Stimulated activated naive CD8-positive, alpha-beta T cell treated with anti-CD3 and anti-CD28 coated beads, Interleukin-15, amount 100 ng/mL, for 72 hours (primary cell): ENCODE data around the gene COG1.

Experiments used
- ATAC-seq: fragments of 150-1000 bp; cut with Tn5 transposase; 2 replicates; pipeline ENCODE4 v1.10.0; 2021; ENCODE audit warnings: mild to moderate bottlenecking, moderate library complexity
- DNase-seq, 2 donors: peaks; one replicate each; pipeline ENCODE4 v3.0.0; 2021 to 2022
- H3K27ac Mint-ChIP-seq, 2 donors: one replicate each; pipeline ENCODE4 v1.8.0; 2022; ENCODE audit warnings: mild to moderate bottlenecking in 2 of 2, mixed read lengths in 2 of 2, moderate library complexity in 2 of 2
- H3K27me3 Mint-ChIP-seq: one replicate; pipeline ENCODE4 v1.8.0; 2022; ENCODE audit warnings: mixed read lengths
- H3K4me1 Mint-ChIP-seq: one replicate; pipeline ENCODE4 v1.8.0; 2022; ENCODE audit warnings: mild to moderate bottlenecking, mixed read lengths
- H3K4me3 Mint-ChIP-seq, 2 donors: one replicate each; pipeline ENCODE4 v1.8.0; 2022; ENCODE audit warnings: mild to moderate bottlenecking in 2 of 2, mixed read lengths in 2 of 2, moderate library complexity in 1 of 2
- H3K9me3 Mint-ChIP-seq, 2 donors: one replicate each; pipeline ENCODE4 v1.8.0; 2022; ENCODE audit warnings: mixed read lengths in 2 of 2

The COG1 gene

DNA sequence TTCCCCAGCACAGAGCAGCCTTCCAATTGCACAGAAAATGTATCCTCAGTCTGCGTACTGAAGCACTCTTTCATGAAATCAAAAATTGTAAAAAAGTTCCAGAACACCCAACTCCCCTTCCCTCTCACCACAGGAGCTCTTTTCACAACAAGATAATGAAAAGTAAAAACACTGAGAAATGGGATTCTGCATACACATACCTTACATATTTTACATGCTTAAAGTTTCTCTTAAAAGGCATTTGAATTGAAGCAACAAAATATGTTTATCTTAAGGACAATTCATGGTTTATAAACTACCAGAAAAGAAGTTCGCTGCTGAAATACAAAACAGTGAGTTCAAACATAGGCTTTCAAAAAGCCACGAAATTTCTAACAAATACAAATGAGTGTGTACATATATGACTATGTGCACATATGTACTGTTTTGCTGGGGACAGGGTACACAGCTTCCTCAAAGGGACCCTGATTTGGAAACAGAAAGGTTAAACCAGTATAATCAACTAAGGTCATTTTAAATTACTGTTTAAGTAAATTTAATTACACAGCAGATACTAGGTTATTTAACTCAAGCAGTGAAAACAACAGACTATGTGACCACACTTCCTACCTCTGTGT lies 33.8 kb downstream of the COG1 start:
- H3K27me3 Mint-ChIP-seq = no peaks in the 10 kb centered on the region
- no peak overlapping the region for H3K27ac Mint-ChIP-seq
- no peaks in the 10 kb centered on the region for H3K9me3 Mint-ChIP-seq
- DNase-seq (no peak), ATAC-seq (peak; percentile 72)
- H3K4me3 Mint-ChIP-seq = peak overlapping the region; percentile 39 to 67
- peaks cover 70% of the 10 kb centered on the region for H3K4me1 Mint-ChIP-seq

DNA sequence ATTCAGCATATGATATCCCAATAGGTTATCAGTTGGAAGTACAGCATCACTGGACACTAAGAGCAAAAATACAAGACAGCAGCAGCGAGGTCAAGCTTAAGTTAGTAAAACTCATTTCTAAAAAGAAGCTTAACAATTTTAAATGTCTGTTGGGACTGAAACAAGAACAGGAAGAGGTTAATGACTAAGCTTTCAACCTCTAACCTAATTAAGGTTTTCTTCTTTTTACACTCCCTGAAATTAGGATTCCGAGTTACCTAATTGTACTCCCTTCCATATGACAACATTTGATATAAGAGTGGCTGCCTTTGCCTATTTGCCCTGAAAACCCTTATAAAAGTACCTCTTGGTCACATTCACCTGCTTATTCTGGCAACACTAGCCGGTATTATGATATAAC lies 34.5 kb downstream of the COG1 start:
- no peak for DNase-seq
- no peaks in the 10 kb centered on the region for H3K27me3 Mint-ChIP-seq
- peaks cover 70% of the 10 kb centered on the region for H3K4me1 Mint-ChIP-seq
- ATAC-seq = no peak
- H3K27ac Mint-ChIP-seq = peak overlapping the region in 1 of 2 donors; percentile 91
- peak overlapping the region; percentile 39 to 67 for H3K4me3 Mint-ChIP-seq
- no peaks in the 10 kb centered on the region for H3K9me3 Mint-ChIP-seq

DNA sequence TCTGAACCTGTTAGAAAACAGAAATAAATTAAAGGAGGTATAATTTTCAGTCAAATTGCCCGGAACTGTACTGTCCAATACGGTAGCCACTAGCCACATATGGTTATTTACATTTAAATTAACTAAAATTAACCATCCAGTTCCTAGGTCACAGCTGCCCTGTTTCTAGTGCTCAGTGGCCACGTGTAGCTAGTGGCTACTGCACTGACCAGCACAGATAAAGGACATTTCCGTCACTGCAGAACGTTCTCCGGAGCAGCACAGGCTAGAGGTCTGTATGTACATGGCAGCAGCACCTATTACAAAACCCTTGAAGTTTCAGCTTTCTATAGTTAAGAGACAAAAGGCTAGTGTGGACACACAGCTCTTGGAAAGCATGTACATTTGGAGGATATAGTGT lies 35.1 kb downstream of the COG1 start:
- peak overlapping the region in 1 of 2 donors; percentile 67 for H3K4me3 Mint-ChIP-seq
- no peaks in the 10 kb centered on the region for H3K27me3 Mint-ChIP-seq
- H3K9me3 Mint-ChIP-seq = no peaks in the 10 kb centered on the region
- no peak for DNase-seq
- ATAC-seq = no peak
- H3K4me1 Mint-ChIP-seq = peaks cover 72% of the 10 kb centered on the region
- no peak overlapping the region for H3K27ac Mint-ChIP-seq

DNA sequence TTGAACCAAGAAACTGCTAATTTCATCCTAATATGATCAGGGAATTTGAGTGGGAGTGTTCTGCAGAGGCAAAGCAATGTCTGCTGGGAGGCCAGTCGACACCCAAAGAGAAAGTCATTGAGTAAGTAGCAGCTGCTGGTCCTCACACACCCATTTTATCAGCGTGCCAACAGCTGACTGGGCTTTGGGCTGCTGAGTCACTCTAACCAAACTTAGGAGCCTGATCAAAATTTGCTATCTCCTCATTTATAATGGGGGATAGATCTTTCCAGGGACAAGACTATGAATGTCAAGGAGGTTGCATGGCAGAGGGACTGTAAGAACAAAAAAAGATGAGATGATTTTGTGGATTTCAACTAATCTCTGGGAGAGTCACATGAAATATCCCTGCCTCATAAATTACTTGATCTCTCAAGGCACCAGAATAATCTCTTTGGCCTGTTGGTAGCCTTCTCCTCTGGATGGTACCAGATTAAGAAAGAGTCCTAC lies 35.9 kb downstream of the COG1 start:
- Mint-ChIP-seq H3K27ac (no peak overlapping the region), H3K27me3 (no peaks in the 10 kb centered on the region), H3K4me3 (peak overlapping the region in 1 of 2 donors; percentile 7), H3K4me1 (peaks cover 77% of the 10 kb centered on the region), H3K9me3 (no peaks in the 10 kb centered on the region)
- DNase-seq (no peak), ATAC-seq (no peak)

DNA sequence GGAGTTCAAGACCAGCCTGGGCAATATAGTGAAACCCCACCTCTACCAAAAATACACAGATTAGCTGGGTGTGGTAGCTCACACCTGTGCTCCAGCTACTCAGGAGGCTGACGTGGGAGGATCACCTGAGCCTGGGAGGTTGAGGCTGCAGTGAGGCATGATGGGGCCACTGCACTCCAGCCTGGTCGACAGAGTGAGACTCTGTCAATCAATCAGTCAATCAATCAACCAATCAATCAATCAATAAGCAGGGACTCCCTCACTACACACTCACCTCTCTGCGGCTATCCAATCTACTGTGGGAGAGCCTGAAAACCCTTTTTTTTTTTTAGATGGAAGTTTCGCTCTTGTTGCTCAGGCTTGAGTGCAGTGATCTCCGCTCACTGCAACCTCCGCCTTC lies 37.2 kb downstream of the COG1 start:
- DNase-seq = no peak
- H3K4me3 Mint-ChIP-seq = peak overlapping the region; percentile 96 to 98
- no peak overlapping the region for H3K27ac Mint-ChIP-seq
- no peak for ATAC-seq
- no peaks in the 10 kb centered on the region for H3K27me3 Mint-ChIP-seq
- H3K9me3 Mint-ChIP-seq = no peaks in the 10 kb centered on the region
- peaks cover 69% of the 10 kb centered on the region for H3K4me1 Mint-ChIP-seq

DNA sequence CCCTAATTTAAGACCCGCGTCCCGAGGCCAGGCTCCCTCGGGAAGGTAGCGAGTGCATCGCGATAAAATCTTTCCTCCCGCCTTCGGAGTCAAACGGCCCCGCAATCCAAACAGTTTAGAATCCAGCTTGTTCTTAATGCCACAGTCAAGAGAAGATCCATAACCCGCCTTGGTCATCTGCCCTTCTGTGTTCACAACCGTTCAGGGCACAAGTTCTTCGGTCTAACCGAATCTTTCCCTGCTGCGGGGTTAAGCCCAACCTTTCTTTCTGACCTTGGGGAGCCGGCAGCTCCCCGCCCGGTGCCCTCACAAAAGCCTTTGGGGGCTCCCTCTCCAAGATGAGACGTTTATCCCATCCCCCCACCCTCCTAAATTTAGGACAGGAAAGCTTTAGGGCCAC lies 38.5 kb downstream of the COG1 start:
- Mint-ChIP-seq H3K4me3 (peak overlapping the region; percentile 96 to 98), H3K9me3 (no peaks in the 10 kb centered on the region), H3K4me1 (peaks cover 73% of the 10 kb centered on the region), H3K27ac (peak overlapping the region; percentile 89 to 99), H3K27me3 (no peaks in the 10 kb centered on the region)
- DNase-seq = peak in 1 of 2 donors; percentile 5
- ATAC-seq = no peak

DNA sequence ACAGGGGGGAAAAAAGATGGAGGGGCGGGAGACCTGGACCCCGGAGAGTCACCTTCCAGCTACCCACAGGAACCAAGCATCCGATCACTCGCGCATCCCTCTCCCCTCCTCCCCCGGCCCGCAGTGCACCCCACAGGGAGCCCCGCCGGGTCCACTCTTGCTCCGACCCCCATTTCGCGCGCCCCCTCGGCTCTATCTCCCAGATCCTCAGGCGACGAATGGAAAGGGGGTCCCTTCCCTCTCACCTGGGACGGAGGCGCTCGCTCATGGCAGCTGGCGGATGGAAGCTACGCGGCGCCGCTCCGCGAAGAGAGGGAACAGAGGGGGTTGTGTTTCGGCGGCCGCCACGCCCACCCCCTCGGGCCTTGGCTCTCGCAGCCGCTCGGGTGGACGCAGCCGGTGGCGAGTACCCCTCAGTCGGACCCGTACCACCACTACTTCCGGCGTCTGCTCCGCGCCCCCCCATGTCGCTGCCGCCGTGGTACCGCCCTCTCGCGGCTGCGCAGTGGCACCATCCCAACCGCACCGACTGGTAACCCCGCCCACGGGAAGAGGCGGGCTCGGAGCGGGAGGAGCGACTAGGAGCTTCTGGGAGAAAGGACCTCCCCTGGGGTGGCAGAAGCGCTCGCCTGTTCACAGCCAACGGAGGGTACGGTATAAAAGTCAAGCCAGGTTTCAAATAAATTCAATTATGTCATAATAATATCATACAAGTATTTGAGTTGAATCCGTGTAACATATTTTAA lies 39.2 kb downstream of the COG1 start:
- peaks cover 73% of the 10 kb centered on the region for H3K4me1 Mint-ChIP-seq
- DNase-seq (peak; percentile 96 to 97), ATAC-seq (peak; percentile 94)
- H3K4me3 Mint-ChIP-seq = peak overlapping the region; percentile 96 to 98
- H3K9me3 Mint-ChIP-seq = no peaks in the 10 kb centered on the region
- peak overlapping the region; percentile 99 for H3K27ac Mint-ChIP-seq
- H3K27me3 Mint-ChIP-seq = no peaks in the 10 kb centered on the region

DNA sequence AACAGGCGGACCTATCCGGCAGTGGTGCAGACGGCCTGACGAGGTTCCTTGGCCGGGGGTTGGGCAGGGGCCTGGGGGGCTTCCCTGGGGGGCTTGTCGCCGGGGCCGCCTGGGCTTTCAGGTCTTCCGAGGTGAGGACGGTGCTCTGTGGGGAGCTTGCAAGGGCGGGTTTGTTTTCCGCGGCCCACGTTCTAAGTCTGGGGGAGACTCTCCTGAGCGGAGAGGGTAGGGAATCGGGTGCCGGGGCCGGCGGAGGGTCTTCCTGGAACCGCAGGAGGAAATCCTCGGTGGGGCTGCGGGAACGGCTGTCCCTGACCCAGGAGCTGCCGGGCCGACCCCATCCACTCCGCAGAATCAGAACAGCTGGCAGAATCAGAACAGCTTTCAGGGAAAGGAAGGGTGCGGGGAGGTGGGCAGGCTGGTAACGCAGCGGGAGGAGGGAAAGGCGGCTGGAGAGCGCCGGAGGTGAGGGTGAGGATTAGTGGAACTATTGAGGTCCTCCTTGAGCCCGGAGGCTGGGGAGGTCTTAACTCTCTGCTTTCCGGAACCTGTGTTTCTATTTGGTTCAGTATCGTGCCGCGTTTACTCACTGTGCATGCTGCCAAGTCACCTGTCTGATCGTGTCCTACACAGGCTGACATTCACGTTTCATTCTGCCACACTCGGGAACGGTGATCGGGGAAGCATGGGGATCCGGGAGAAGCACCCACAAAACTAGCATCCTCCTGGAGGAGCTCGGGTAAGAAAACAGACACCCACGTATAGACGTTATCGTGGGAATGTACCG lies 39.9 kb downstream of the COG1 start:
- Mint-ChIP-seq H3K9me3 (no peaks in the 10 kb centered on the region), H3K27ac (peak overlapping the region; percentile 99), H3K4me1 (peaks cover 73% of the 10 kb centered on the region), H3K4me3 (peak overlapping the region; percentile 96 to 98), H3K27me3 (no peaks in the 10 kb centered on the region)
- ATAC-seq (peak; percentile 57), DNase-seq (peak in 1 of 2 donors; percentile 30)

DNA sequence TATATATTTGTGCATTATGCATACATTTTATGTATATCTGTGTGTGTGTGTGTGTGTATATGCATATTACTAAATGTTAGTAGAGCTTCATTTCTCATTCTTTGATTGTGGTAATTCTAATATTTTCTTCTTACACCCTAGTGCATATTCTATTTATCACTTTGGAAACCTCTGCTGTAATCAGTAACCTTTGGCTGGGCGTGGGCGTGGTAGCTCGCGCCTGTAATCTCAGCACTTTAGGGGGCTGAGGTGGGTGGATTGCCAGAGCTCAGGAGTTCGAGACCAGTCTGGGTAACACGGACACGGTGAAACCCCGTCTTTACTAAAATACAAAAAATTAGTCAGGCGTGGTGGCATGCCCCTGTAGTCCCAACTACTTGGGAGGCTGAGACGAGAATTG lies 41.9 kb downstream of the COG1 start:
- Mint-ChIP-seq H3K4me1 (peaks cover 70% of the 10 kb centered on the region), H3K4me3 (no peak overlapping the region), H3K27ac (no peak overlapping the region), H3K9me3 (no peaks in the 10 kb centered on the region), H3K27me3 (no peaks in the 10 kb centered on the region)
- DNase-seq = no peak
- no peak for ATAC-seq

DNA sequence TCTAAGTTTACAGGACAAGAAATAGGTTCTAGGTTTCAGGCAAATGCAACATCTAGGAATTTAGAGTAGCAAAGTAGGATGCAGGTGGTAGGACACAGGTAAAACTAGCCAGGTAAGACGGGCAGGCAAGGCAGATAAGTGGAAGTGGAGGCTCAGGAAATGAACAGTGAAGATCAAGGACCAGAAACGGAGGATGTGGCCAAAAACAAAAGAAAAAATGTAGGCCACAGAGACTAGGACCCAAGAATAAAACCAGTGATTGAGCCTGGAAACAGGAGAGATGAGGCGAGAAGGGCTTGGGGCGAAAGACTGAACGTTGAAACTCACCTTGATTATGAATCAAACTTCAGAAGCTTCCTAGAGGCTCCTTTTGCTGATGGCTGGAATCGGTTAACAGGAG lies 44.9 kb downstream of the COG1 start:
- H3K9me3 Mint-ChIP-seq = no peaks in the 10 kb centered on the region
- no peak for DNase-seq
- H3K27me3 Mint-ChIP-seq = no peaks in the 10 kb centered on the region
- peaks cover 59% of the 10 kb centered on the region for H3K4me1 Mint-ChIP-seq
- H3K27ac Mint-ChIP-seq = peak overlapping the region in 1 of 2 donors; percentile 72
- ATAC-seq = peak; percentile 58
- peak overlapping the region; percentile 45 to 49 for H3K4me3 Mint-ChIP-seq

DNA sequence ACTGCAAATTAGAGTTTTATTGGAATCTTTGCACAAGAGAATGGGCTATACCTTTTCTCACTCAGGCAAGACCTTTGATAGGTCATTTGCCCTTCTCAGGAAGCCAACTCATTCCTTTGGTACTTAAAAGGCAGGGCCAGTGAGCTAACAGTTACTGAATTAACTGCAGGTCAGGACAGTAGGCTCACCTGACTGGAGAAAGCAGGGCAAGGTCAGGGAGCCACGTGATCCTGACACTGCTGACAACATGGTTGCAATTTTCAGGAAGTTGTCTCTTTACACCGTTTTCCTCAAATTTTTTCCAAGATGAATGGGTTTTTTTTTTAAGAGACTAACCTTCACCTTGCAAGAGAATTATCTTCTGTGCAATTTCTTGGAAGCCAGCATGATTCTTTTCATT lies 47.7 kb downstream of the COG1 start:
- DNase-seq (no peak), ATAC-seq (no peak)
- H3K4me3 Mint-ChIP-seq = no peak overlapping the region
- H3K27ac Mint-ChIP-seq = no peak overlapping the region
- no peaks in the 10 kb centered on the region for H3K9me3 Mint-ChIP-seq
- H3K27me3 Mint-ChIP-seq = no peaks in the 10 kb centered on the region
- peaks cover 42% of the 10 kb centered on the region for H3K4me1 Mint-ChIP-seq

DNA sequence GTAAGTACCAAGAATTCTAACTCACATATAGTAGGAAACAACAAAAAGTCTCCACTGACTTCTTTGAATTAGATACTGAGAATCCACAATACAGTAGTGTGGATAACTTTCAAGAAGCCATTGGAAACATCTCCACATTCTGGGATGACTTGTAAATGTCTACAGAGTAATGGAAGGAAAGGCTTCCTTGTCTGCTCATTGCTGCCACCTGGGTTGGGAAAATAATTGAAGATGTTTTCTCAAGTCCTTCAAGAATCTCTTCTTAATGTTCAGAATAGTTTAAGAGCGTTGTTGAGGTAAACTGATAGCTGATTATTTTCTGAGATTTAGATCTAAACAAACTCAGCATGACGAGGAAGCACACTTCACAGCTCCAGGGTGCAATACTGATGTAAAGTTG lies 54.9 kb downstream of the COG1 start:
- Mint-ChIP-seq H3K27me3 (no peaks in the 10 kb centered on the region), H3K4me3 (no peak overlapping the region), H3K4me1 (no peaks in the 10 kb centered on the region), H3K27ac (no peak overlapping the region), H3K9me3 (no peaks in the 10 kb centered on the region)
- no peak for DNase-seq
- ATAC-seq = no peak

DNA sequence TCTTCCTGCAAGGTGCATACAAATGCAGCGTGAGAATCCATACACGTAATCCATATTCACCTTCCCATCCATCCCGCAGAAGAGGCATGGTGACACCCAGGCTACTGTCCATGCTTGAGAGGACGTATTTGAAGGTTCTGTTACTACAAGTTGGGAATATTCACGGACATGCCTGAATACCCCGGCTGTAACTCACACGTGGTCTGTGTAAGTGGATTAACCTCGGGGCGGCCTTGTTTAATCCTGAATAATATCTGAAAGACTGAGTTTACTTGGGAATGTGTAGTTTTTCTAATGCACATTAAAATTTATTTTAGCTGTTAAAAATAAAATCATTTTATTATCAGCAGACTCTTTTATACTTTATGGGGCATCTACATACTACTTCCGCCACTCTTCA lies 55.7 kb downstream of the COG1 start:
- Mint-ChIP-seq H3K27ac (no peak overlapping the region), H3K27me3 (no peaks in the 10 kb centered on the region), H3K4me1 (no peaks in the 10 kb centered on the region), H3K9me3 (no peaks in the 10 kb centered on the region), H3K4me3 (no peak overlapping the region)
- ATAC-seq (no peak), DNase-seq (no peak)

DNA sequence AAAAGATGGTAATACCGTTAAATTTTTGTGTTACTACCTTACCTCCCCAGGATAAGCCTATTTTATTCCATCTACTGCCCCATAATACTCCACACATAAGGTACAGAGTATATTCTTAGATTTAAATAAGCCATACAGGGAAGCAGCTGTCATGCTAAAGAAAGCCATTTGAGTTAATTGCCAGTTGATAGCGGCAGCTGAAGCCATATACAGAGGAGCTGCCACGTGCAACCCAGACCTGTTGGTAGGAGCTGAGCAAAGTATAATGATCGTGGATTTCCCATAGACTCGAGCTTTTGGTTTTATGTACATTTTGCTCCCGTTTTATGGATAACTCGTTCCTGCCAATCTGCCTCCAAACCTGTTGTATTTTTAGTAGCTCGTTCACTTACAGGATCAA lies 56.8 kb downstream of the COG1 start:
- Mint-ChIP-seq H3K27ac (no peak overlapping the region), H3K27me3 (no peaks in the 10 kb centered on the region), H3K9me3 (no peaks in the 10 kb centered on the region), H3K4me1 (no peaks in the 10 kb centered on the region), H3K4me3 (no peak overlapping the region)
- DNase-seq = no peak
- ATAC-seq = no peak

DNA sequence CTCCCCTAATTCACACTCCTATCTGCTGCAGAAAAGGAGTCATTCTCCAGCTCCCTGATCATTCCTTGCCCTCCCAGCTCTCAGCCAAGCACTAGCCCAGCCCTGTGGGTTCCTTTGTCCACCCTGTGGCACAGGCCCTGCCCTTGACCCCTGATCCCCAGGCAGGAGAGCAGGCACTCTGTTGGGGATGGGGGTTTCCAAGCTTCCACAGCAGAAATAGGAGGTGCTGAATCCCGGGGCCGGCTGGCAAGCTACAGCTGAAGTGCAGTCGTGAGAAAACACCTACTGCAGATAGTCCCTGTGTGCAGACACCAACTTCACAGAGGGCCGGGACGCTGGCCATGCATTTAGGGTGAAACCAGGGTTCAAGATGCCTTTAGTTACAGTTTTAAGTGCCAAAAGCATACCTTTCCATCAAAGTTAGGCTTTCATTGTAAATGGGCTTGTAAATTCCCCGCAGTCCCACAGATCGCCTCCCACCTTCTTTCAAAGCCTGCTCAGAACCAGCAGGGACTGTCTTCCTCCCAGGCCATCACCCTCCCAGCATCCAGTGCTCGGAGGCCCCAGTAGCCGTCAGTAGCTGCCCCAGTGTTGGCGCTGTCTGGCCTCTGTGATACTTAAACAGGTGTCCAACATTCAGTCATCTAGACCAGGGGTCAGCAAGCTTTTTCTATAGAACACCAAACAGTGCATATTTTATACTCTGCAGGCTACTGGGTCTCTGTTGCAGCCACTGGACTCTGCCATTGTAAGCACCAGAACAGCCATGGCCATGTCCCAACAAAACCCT lies 58.2 kb downstream of the COG1 start:
- Mint-ChIP-seq H3K4me1 (no peaks in the 10 kb centered on the region), H3K27me3 (no peaks in the 10 kb centered on the region), H3K27ac (peak overlapping the region in 1 of 2 donors; percentile 75), H3K9me3 (no peaks in the 10 kb centered on the region), H3K4me3 (no peak overlapping the region)
- ATAC-seq (no peak), DNase-seq (no peak)
